Measurements from ENCODE around the gene CTTN. TPM values are rescaled to one million over a fixed set of nuclear protein-coding genes. Genes with fewer than 3 reads are reported as not detected.

Gene CTTN
- total and polyA plus RNA-seq, 10 of the 15 experiments (the other 5 are each of a cell fraction or from before 2014, with no cell fraction given), result 1.1 to 37.8 (median 11.8) TPM

DNA sequence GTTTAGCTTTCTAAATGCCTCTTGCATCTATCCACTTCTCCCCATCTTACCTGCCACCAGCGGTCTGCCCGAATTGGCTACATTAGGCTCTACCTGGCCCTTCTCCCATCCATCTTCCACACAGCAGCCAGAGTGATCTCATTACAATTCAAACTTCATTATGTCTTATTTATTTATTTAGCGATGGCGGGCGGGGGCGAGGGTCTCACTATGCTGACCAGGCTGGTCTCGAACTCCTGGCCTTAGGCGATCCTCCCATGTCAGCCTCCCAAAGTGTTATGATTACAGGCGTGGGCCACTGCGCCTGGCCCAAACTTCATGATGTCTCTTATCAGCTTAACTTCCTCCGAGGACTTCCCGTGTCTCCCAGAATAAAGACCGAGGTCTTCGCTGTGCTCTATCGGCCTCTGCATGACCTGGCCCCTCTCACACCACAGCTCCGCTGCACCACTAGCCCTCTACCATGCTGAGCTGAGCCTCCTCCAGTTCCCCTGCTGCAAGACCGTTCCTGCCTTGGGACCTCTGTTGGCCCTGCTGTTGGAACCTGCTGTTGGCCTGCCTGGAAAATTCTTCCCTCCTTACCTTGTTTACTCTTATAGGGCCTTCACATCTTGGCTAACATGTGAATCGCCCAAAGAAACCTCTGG lies 870 bp upstream of the CTTN start:
- peak overlapping the region; percentile 70 for H3K4me3 ChIP-seq
- FAIRE-seq (no peak), ATAC-seq (peak; percentile 43), DNase-seq (ENCODE audit: low read depth, low spot score) (no peak)
- H3K36me3 ChIP-seq (ENCODE audit: control insufficient read depth in 2 of 2, insufficient read depth in 2 of 2, low read length in 1 of 2), result no peaks in the 10 kb centered on the region
- H3K27ac ChIP-seq (ENCODE audit: control insufficient read depth, insufficient read depth), result no peak overlapping the region
- H2AFZ ChIP-seq (ENCODE audit: control insufficient read depth, low read depth, low read length), result peak overlapping the region; percentile 31
- ChIA-PET RAD21 (ENCODE audit: unreplicated experiment) (interaction anchor here (0.8 kb wide), 1 partner anchor 72 kb away, joined by 4 read pairs; no protein-coding TSS in a partner anchor), POLR2A (interaction anchor here (0.6 to 0.7 kb wide), 4 partner anchors 41 to 1786 kb away, joined by 3 to 4 read pairs (median 4); no protein-coding TSS in a partner anchor), CTCF (interaction anchor here (0.6 to 0.8 kb wide), 2 partner anchors 146 to 284 kb away, joined by 3 to 4 read pairs; no protein-coding TSS in a partner anchor), SMC1A (ENCODE audit: uncharacterized antibody, unreplicated experiment) (interaction anchor here (1.2 kb wide), 1 partner anchor 74 kb away, joined by 3 read pairs; no protein-coding TSS in a partner anchor)
- H3K79me2 ChIP-seq (ENCODE audit: control insufficient read depth, insufficient read depth, low read length), result no peaks in the 10 kb centered on the region
- H3K4me2 ChIP-seq (ENCODE audit: control insufficient read depth, insufficient read depth), result peak overlapping the region; percentile 100
- WGBS (ENCODE audit: insufficient coverage, insufficient replicate concordance, low lambda C conversion rate, missing lambda C conversion rate), result 22% methylated on average over 18 of the region's 18 CpGs
- H4K20me1 ChIP-seq (ENCODE audit: control insufficient read depth, insufficient read depth), result no peaks in the 10 kb centered on the region
- H3K4me1 ChIP-seq (ENCODE audit: control insufficient read depth, insufficient read depth, low read length), result peaks cover 11% of the 10 kb centered on the region
- H3K27me3 ChIP-seq (replicated peaks in 1 of 2; ENCODE audit: control insufficient read depth in 2 of 2, insufficient read depth in 2 of 2, low read length in 1 of 2), result no peaks in the 10 kb centered on the region
- H3K9me3 ChIP-seq (replicated peaks; ENCODE audit: control insufficient read depth, insufficient read depth, low read length), result no peaks in the 10 kb centered on the region; the same call in 2 of the 3 replicates
- in situ Hi-C loops (cut with MboI) (no loop called here), intact Hi-C loops (cut with micrococcal nuclease; ENCODE audit: unreplicated experiment) (no loop called here)
- TF ChIP-seq, protein P1, sequence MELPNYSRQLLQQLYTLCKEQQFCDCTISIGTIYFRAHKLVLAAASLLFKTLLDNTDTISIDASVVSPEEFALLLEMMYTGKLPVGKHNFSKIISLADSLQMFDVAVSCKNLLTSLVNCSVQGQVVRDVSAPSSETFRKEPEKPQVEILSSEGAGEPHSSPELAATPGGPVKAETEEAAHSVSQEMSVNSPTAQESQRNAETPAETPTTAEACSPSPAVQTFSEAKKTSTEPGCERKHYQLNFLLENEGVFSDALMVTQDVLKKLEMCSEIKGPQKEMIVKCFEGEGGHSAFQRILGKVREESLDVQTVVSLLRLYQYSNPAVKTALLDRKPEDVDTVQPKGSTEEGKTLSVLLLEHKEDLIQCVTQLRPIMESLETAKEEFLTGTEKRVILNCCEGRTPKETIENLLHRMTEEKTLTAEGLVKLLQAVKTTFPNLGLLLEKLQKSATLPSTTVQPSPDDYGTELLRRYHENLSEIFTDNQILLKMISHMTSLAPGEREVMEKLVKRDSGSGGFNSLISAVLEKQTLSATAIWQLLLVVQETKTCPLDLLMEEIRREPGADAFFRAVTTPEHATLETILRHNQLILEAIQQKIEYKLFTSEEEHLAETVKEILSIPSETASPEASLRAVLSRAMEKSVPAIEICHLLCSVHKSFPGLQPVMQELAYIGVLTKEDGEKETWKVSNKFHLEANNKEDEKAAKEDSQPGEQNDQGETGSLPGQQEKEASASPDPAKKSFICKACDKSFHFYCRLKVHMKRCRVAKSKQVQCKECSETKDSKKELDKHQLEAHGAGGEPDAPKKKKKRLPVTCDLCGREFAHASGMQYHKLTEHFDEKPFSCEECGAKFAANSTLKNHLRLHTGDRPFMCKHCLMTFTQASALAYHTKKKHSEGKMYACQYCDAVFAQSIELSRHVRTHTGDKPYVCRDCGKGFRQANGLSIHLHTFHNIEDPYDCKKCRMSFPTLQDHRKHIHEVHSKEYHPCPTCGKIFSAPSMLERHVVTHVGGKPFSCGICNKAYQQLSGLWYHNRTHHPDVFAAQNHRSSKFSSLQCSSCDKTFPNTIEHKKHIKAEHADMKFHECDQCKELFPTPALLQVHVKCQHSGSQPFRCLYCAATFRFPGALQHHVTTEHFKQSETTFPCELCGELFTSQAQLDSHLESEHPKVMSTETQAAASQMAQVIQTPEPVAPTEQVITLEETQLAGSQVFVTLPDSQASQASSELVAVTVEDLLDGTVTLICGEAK (IDR thresholded peaks at IDR 0.05; ENCODE audit: borderline replicate concordance), result peak; percentile 12; the same call in 1 of the 2 replicates
- TF ChIP-seq POLR2AphosphoS5 (IDR thresholded peaks at IDR 0.05; ENCODE audit: low read length), result no peak
- peak overlapping the region; percentile 37; the same call in 1 of the 2 replicates for H3K9ac ChIP-seq (ENCODE audit: control insufficient read depth, insufficient read depth, low read length)
- BruUV-seq (replicated peaks), result TSS peak; percentile 63
